SK-N-SH (cell line): ENCODE measurements around the gene POLR3B. TPM values are rescaled to one million over a fixed set of nuclear protein-coding genes. Genes with fewer than 3 reads are reported as not detected.
A peak's percentile ranks its signal among the peaks of the same experiment; 100 is the strongest.

Experiments
- CTCF ChIA-PET: fragments of 300-600, 350-600 bp; formaldehyde crosslinking; extraction: SDS; loops from one replicate; lab custom pipeline; 2021; lab: Yijun Ruan, JAX
- POLR2A ChIA-PET: fragments of 350-600 bp; sonication (Branson Sonifier 250); formaldehyde crosslinking; extraction: SDS; loops from one replicate; lab custom pipeline; 2020; ENCODE audit warnings: antibody characterized with exemption, inconsistent platforms; lab: Yijun Ruan, JAX
- DNase-seq: peaks from one replicate; pipeline ENCODE4 v3.0.0; 2012
- H2AFZ ChIP-seq: fragments of 200-600 bp; sonication (generic); 2 replicates; pipeline ENCODE4 v1.8.1; 2016; ENCODE audit warnings: antibody characterized with exemption, mild to moderate bottlenecking, low read depth
- H3F3A ChIP-seq: fragments of 200-600 bp; sonication (generic); replicated peaks from 2 replicates; pipeline ENCODE3; 2016; ENCODE audit warnings: antibody characterized with exemption, mild to moderate bottlenecking; ENCODE audit not compliant: insufficient read depth
- H3K27ac ChIP-seq, 2 experiments: fragments of 200-500 bp in 1 of 2; fragments of 200-600 bp in 1 of 2; sonication (Bioruptor generic) in 1 of 2; sonication (generic), shearing (Covaris generic) in 1 of 2; 2 replicates each; pipeline versions ENCODE4 v1.5.1 to v1.6.1; 2014 to 2016; ENCODE audit warnings: low read depth in 2 of 2, inconsistent platforms in 1 of 2, low read length in 1 of 2, mild to moderate bottlenecking in 1 of 2, mixed read lengths in 1 of 2
- H3K27me3 ChIP-seq: fragments of 200-600 bp; sonication (generic), shearing (Covaris generic); 2 replicates; pipeline ENCODE4 v1.6.1; 2016; ENCODE audit warnings: mixed run types; ENCODE audit not compliant: insufficient read depth
- H3K36me3 ChIP-seq, 2 experiments: fragments of 200-500 bp in 1 of 2; fragments of 200-600 bp in 1 of 2; sonication (Bioruptor generic) in 1 of 2; sonication (generic) in 1 of 2; replicated peaks in 1 of 2; 2 replicates each; pipeline versions ENCODE3 to v1.5.1; 2014 to 2016; ENCODE audit warnings: low read length in 1 of 2, mild to moderate bottlenecking in 1 of 2; ENCODE audit not compliant: insufficient read depth in 2 of 2, control insufficient read depth in 1 of 2
- H3K4me1 ChIP-seq, 2 experiments: fragments of 200-500 bp in 1 of 2; fragments of 200-600 bp in 1 of 2; sonication (Bioruptor generic) in 1 of 2; sonication (generic), shearing (Covaris generic) in 1 of 2; 2 replicates each; pipeline versions ENCODE4 v1.5.1 to v1.6.1; 2014 to 2016; ENCODE audit warnings: low read depth in 1 of 2, low read length in 1 of 2, mixed run types in 1 of 2; ENCODE audit not compliant: insufficient read depth in 2 of 2, control insufficient read depth in 1 of 2
- H3K4me2 ChIP-seq: fragments of 200-600 bp; sonication (generic), shearing (Covaris generic); 2 replicates; pipeline ENCODE4 v1.6.1; 2017; ENCODE audit warnings: mixed run types
- H3K4me3 ChIP-seq, 2 experiments: fragments of 200-500 bp in 1 of 2; fragments of 200-600 bp in 1 of 2; sonication (Bioruptor generic) in 1 of 2; sonication (generic), shearing (Covaris generic) in 1 of 2; 2 replicates each; pipeline versions ENCODE4 v1.5.1 to v1.8.1; 2014 to 2016; ENCODE audit warnings: low read depth in 2 of 2, inconsistent platforms in 1 of 2, low read length in 1 of 2, mild to moderate bottlenecking in 1 of 2, mixed read lengths in 1 of 2, moderate library complexity in 1 of 2
- H3K79me2 ChIP-seq: fragments of 200-600 bp; sonication (generic); 2 replicates; pipeline ENCODE4 v1.8.1; 2017; ENCODE audit warnings: mild to moderate bottlenecking; ENCODE audit not compliant: insufficient read depth
- H3K9ac ChIP-seq: fragments of 200-600 bp; sonication (generic); 2 replicates; pipeline ENCODE4 v1.6.1; 2017; ENCODE audit warnings: mixed run types
- H3K9me2 ChIP-seq: fragments of 200-600 bp; sonication (generic); 2 replicates; pipeline ENCODE4 v1.6.1; 2017; ENCODE audit warnings: mixed run types
- H3K9me3 ChIP-seq: fragments of 200-600 bp; sonication (generic); 2 replicates; pipeline ENCODE4 v1.6.1; 2017; ENCODE audit warnings: mixed run types, mild to moderate bottlenecking, moderate library complexity
- H4K20me1 ChIP-seq: fragments of 200-600 bp; sonication (generic); 2 replicates; pipeline ENCODE4 v1.6.1; 2017; ENCODE audit warnings: mild to moderate bottlenecking, mixed run types; ENCODE audit not compliant: insufficient read depth
- CHD2 ChIP-seq: fragments of 150-350 bp; IDR thresholded peaks from 2 replicates; pipeline ENCODE4 v1.6.1; 2018; ENCODE audit warnings: low read length; ENCODE audit not compliant: partially characterized antibody
- EP300 ChIP-seq, 2 experiments: IDR thresholded peaks; 2 replicates each; pipeline versions ENCODE4 v1.4.0 to v1.6.1; 2012; ENCODE audit warnings: borderline replicate concordance in 1 of 2, low read depth in 1 of 2, low read length in 1 of 2
- FOSL2 ChIP-seq: IDR thresholded peaks from 2 replicates; pipeline ENCODE4 v1.4.0; 2012; ENCODE audit warnings: low read depth, mild to moderate bottlenecking, moderate library complexity, borderline replicate concordance
- FOXJ3 ChIP-seq: sonication (generic); formaldehyde crosslinking; IDR thresholded peaks from 2 replicates; pipeline ENCODE4 v1.5.1; 2020; ENCODE audit warnings: mild to moderate bottlenecking, missing genetic modification reagents
- GABPA ChIP-seq: IDR thresholded peaks from 2 replicates; pipeline ENCODE4 v1.4.0; 2012; ENCODE audit warnings: low read depth, mild to moderate bottlenecking
- JUND ChIP-seq: IDR thresholded peaks from 2 replicates; pipeline ENCODE4 v1.4.0; 2012
- MEF2A ChIP-seq: IDR thresholded peaks from 2 replicates; pipeline ENCODE4 v1.4.0; 2012; ENCODE audit warnings: low read depth, borderline replicate concordance
- MXI1 ChIP-seq: IDR thresholded peaks from 2 replicates; pipeline ENCODE4 v1.6.1; 2012; ENCODE audit warnings: mild to moderate bottlenecking, low read depth, low read length, improper control_type of control experiment
- NFIC ChIP-seq: IDR thresholded peaks from 2 replicates; pipeline ENCODE4 v1.4.0; 2012; ENCODE audit warnings: borderline replicate concordance
- NRF1 ChIP-seq: IDR thresholded peaks from 2 replicates; pipeline ENCODE4 v1.6.1; 2012; ENCODE audit warnings: low read depth, mild to moderate bottlenecking, low read length
- POLR2AphosphoS5 ChIP-seq: IDR thresholded peaks from 2 replicates; pipeline ENCODE4 v1.6.1; 2012; ENCODE audit warnings: low read depth, low read length
- RAD21 ChIP-seq: IDR thresholded peaks from 2 replicates; pipeline ENCODE4 v1.6.1; 2012; ENCODE audit warnings: mild to moderate bottlenecking, low read length
- RXRA ChIP-seq: IDR thresholded peaks from 2 replicates; pipeline ENCODE4 v1.4.0; 2012; ENCODE audit warnings: low read depth, mild to moderate bottlenecking, borderline replicate concordance
- TAF1 ChIP-seq: IDR thresholded peaks from 2 replicates; pipeline ENCODE4 v1.6.1; 2012; ENCODE audit warnings: low read depth, mild to moderate bottlenecking, low read length, moderate library complexity, borderline replicate concordance
- TCF12 ChIP-seq: IDR thresholded peaks from 2 replicates; pipeline ENCODE4 v1.4.0; 2012
- TEAD4 ChIP-seq: IDR thresholded peaks from 2 replicates; pipeline ENCODE4 v1.4.0; 2012; ENCODE audit warnings: mild to moderate bottlenecking, borderline replicate concordance; ENCODE audit not compliant: insufficient read depth
- YY1 ChIP-seq: IDR thresholded peaks from 2 replicates; pipeline ENCODE4 v1.4.0; 2012; ENCODE audit warnings: low read depth, mild to moderate bottlenecking
- polyA plus RNA-seq, 3 experiments: library from polyadenylated mRNA; depleted of rRNA; stranded (reverse); fragments of >200 nt; gene quantifications; 2 replicates each; pipeline ENCODE4 v1.2.3, GENCODE V29; 2012
- TF ChIP-seq, protein P1 (sequence below): IDR thresholded peaks from 2 replicates; pipeline ENCODE4 v1.4.0; 2012; ENCODE audit warnings: low read depth, borderline replicate concordance
- TF ChIP-seq, protein P2 (sequence below): IDR thresholded peaks from 2 replicates; pipeline ENCODE4 v1.4.0; 2012; ENCODE audit warnings: low read depth, borderline replicate concordance
- TF ChIP-seq, protein P3 (sequence below): fragments of 200-600 bp; sonication (generic); IDR thresholded peaks from 2 replicates; pipeline ENCODE4 v1.6.1; 2017; ENCODE audit warnings: antibody characterized with exemption, mild to moderate bottlenecking, moderate library complexity
- TF ChIP-seq, protein P4 (sequence below): IDR thresholded peaks from 2 replicates; pipeline ENCODE4 v1.6.1; 2012; ENCODE audit warnings: mild to moderate bottlenecking, low read depth, low read length, moderate library complexity
- TF ChIP-seq, protein P5 (sequence below): fragments of 150-350 bp; IDR thresholded peaks from 2 replicates; pipeline ENCODE4 v1.6.1; 2016; ENCODE audit warnings: mild to moderate bottlenecking, low read depth, low read length
- TF ChIP-seq, protein P6 (sequence below): IDR thresholded peaks from 2 replicates; pipeline ENCODE4 v1.4.0; 2012; ENCODE audit warnings: low read depth
- TF ChIP-seq, protein P7 (sequence below): IDR thresholded peaks from 2 replicates; pipeline ENCODE4; 2012

POLR3B gene
- polyA plus RNA-seq, 1 of the 3 experiments (the other 2 are of a cell fraction): 3.3 TPM

DNA sequence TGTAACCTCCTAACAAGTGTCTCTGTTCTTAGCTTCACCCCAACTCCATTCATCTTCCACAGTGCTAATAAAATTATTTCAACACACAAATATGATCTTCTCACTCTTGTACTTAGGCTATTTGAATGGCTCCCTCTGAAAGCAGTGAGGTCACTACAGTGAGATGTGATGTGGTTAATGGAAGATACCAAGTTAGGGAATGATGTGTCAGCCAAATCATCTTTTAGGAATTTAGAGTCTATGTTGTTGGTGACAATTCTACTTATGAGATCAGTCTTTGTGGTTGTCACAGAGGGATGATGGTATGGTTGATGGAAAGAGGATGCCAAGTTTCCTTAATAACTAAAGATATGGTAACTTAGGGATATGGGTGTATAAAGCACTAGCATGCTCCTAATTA, 57.6 kb downstream of the POLR3B start:
- Histone ChIP-seq H3K4me3 (no peak overlapping the region), H3K4me1 (peaks cover 0 to 15% of the 10 kb centered on the region in 2 experiments; a peak in 2 of 4 replicates)
- TF ChIP-seq, protein P1, sequence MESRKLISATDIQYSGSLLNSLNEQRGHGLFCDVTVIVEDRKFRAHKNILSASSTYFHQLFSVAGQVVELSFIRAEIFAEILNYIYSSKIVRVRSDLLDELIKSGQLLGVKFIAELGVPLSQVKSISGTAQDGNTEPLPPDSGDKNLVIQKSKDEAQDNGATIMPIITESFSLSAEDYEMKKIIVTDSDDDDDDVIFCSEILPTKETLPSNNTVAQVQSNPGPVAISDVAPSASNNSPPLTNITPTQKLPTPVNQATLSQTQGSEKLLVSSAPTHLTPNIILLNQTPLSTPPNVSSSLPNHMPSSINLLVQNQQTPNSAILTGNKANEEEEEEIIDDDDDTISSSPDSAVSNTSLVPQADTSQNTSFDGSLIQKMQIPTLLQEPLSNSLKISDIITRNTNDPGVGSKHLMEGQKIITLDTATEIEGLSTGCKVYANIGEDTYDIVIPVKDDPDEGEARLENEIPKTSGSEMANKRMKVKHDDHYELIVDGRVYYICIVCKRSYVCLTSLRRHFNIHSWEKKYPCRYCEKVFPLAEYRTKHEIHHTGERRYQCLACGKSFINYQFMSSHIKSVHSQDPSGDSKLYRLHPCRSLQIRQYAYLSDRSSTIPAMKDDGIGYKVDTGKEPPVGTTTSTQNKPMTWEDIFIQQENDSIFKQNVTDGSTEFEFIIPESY: no peak
- TF ChIP-seq, protein P2, sequence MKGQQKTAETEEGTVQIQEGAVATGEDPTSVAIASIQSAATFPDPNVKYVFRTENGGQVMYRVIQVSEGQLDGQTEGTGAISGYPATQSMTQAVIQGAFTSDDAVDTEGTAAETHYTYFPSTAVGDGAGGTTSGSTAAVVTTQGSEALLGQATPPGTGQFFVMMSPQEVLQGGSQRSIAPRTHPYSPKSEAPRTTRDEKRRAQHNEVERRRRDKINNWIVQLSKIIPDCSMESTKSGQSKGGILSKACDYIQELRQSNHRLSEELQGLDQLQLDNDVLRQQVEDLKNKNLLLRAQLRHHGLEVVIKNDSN: no peak
- peak in 1 of 2 experiments; percentile 74; a peak in 1 of 4 replicates for TF ChIP-seq EP300 (IDR thresholded peaks at IDR 0.05; ENCODE audit: borderline replicate concordance in 1 of 2, low read depth in 1 of 2, low read length in 1 of 2)
- no peak for TF ChIP-seq MEF2A
- TF ChIP-seq FOSL2: peak; percentile 83; the same call in 1 of the 2 replicates
- TF ChIP-seq TAF1: no peak
- peak; percentile 79 for TF ChIP-seq JUND
- TF ChIP-seq RXRA: peak; percentile 28; the same call in 1 of the 2 replicates
- TF ChIP-seq, protein P3, sequence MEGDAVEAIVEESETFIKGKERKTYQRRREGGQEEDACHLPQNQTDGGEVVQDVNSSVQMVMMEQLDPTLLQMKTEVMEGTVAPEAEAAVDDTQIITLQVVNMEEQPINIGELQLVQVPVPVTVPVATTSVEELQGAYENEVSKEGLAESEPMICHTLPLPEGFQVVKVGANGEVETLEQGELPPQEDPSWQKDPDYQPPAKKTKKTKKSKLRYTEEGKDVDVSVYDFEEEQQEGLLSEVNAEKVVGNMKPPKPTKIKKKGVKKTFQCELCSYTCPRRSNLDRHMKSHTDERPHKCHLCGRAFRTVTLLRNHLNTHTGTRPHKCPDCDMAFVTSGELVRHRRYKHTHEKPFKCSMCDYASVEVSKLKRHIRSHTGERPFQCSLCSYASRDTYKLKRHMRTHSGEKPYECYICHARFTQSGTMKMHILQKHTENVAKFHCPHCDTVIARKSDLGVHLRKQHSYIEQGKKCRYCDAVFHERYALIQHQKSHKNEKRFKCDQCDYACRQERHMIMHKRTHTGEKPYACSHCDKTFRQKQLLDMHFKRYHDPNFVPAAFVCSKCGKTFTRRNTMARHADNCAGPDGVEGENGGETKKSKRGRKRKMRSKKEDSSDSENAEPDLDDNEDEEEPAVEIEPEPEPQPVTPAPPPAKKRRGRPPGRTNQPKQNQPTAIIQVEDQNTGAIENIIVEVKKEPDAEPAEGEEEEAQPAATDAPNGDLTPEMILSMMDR: no peak
- TF ChIP-seq, protein P4, sequence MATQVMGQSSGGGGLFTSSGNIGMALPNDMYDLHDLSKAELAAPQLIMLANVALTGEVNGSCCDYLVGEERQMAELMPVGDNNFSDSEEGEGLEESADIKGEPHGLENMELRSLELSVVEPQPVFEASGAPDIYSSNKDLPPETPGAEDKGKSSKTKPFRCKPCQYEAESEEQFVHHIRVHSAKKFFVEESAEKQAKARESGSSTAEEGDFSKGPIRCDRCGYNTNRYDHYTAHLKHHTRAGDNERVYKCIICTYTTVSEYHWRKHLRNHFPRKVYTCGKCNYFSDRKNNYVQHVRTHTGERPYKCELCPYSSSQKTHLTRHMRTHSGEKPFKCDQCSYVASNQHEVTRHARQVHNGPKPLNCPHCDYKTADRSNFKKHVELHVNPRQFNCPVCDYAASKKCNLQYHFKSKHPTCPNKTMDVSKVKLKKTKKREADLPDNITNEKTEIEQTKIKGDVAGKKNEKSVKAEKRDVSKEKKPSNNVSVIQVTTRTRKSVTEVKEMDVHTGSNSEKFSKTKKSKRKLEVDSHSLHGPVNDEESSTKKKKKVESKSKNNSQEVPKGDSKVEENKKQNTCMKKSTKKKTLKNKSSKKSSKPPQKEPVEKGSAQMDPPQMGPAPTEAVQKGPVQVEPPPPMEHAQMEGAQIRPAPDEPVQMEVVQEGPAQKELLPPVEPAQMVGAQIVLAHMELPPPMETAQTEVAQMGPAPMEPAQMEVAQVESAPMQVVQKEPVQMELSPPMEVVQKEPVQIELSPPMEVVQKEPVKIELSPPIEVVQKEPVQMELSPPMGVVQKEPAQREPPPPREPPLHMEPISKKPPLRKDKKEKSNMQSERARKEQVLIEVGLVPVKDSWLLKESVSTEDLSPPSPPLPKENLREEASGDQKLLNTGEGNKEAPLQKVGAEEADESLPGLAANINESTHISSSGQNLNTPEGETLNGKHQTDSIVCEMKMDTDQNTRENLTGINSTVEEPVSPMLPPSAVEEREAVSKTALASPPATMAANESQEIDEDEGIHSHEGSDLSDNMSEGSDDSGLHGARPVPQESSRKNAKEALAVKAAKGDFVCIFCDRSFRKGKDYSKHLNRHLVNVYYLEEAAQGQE: no peak
- TF ChIP-seq NRF1: no peak
- peak; percentile 66; the same call in 1 of the 2 replicates for TF ChIP-seq NFIC
- no peak for TF ChIP-seq RAD21
- no peak for TF ChIP-seq YY1
- no peak for TF ChIP-seq GABPA
- no peak for TF ChIP-seq CHD2
- TF ChIP-seq, protein P5, sequence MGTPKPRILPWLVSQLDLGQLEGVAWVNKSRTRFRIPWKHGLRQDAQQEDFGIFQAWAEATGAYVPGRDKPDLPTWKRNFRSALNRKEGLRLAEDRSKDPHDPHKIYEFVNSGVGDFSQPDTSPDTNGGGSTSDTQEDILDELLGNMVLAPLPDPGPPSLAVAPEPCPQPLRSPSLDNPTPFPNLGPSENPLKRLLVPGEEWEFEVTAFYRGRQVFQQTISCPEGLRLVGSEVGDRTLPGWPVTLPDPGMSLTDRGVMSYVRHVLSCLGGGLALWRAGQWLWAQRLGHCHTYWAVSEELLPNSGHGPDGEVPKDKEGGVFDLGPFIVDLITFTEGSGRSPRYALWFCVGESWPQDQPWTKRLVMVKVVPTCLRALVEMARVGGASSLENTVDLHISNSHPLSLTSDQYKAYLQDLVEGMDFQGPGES: no peak
- TF ChIP-seq, protein P6, sequence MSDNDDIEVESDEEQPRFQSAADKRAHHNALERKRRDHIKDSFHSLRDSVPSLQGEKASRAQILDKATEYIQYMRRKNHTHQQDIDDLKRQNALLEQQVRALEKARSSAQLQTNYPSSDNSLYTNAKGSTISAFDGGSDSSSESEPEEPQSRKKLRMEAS: no peak
- 0 out of 2 replicates have a peak, but pooled peaks have one; percentile 47 for TF ChIP-seq TEAD4
- peak; percentile 74 for TF ChIP-seq TCF12
- no peak for TF ChIP-seq POLR2AphosphoS5
- no peak for TF ChIP-seq MXI1
- no peak for TF ChIP-seq FOXJ3 (CRISPR knock-in tag)
- TF ChIP-seq, protein P7, sequence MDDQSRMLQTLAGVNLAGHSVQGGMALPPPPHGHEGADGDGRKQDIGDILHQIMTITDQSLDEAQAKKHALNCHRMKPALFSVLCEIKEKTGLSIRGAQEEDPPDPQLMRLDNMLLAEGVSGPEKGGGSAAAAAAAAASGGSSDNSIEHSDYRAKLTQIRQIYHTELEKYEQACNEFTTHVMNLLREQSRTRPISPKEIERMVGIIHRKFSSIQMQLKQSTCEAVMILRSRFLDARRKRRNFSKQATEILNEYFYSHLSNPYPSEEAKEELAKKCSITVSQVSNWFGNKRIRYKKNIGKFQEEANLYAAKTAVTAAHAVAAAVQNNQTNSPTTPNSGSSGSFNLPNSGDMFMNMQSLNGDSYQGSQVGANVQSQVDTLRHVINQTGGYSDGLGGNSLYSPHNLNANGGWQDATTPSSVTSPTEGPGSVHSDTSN: peak; percentile 83
- TF ChIP-seq, all 33 proteins: peak for 8
- CTCF ChIA-PET: no interaction called here
- peak overlapping the region in 1 of 2 experiments; percentile 70; a peak in 2 of 4 replicates for H3K27ac ChIP-seq
- H2AFZ ChIP-seq: peak overlapping the region; percentile 23; the same call in 1 of the 2 replicates
- no peaks in the 10 kb centered on the region for H3K9me3 ChIP-seq
- DNase-seq: no peak
- H3F3A ChIP-seq: peaks cover 28% of the 10 kb centered on the region
- H3K36me3 ChIP-seq: peaks cover 13 to 25% of the 10 kb centered on the region in 2 experiments
- 0 out of 2 replicates have a peak, but pooled peaks cover 4% of the 10 kb centered on the region for H3K9me2 ChIP-seq
- no peaks in the 10 kb centered on the region for H3K79me2 ChIP-seq
- no peak overlapping the region for H3K4me2 ChIP-seq
- POLR2A ChIA-PET: no interaction called here
- no peaks in the 10 kb centered on the region for H4K20me1 ChIP-seq
- no peak overlapping the region for H3K9ac ChIP-seq
- no peaks in the 10 kb centered on the region for H3K27me3 ChIP-seq
